HL-60 (cell line): ENCODE data around the gene MED16.
"Not testable (repeated sequence)": the region's sequence is repeated elsewhere in the genome, so short reads cannot be mapped to it uniquely, and the experiment has no call there.

Experiments used
- DNase-seq, 2 experiments: peaks; one replicate each; pipeline ENCODE4 v3.0.0-alpha.2; 2010 to 2020; ENCODE audit warnings: low read depth in 1 of 2, low spot score in 1 of 2
- H3K27ac ChIP-seq: fragments of 250-450 bp; sonication (Bioruptor Pico); replicated peaks from 2 replicates; pipeline ENCODE4 v1.5.1; 2020; ENCODE audit warnings: mild to moderate bottlenecking, moderate library complexity
- H3K27me3 ChIP-seq: fragments of 250-450 bp; sonication (Bioruptor Pico); 2 replicates; pipeline ENCODE4 v1.5.1; 2021; ENCODE audit warnings: mild to moderate bottlenecking, moderate library complexity; ENCODE audit not compliant: insufficient read depth, poor library complexity, severe bottlenecking
- H3K4me3 ChIP-seq: replicated peaks from 2 replicates; pipeline ENCODE4 v1.5.1; 2011; ENCODE audit warnings: mild to moderate bottlenecking, control low read depth, low read length; ENCODE audit not compliant: insufficient read depth
- POLR2AphosphoS5 ChIP-seq: IDR thresholded peaks from 2 replicates; pipeline ENCODE4 v1.6.1; 2012; ENCODE audit warnings: low read depth
- TF ChIP-seq, protein P1 (sequence below): IDR thresholded peaks from 2 replicates; pipeline ENCODE4 v1.6.1; 2012; ENCODE audit warnings: low read depth; ENCODE audit not compliant: insufficient replicate concordance

The MED16 gene

DNA sequence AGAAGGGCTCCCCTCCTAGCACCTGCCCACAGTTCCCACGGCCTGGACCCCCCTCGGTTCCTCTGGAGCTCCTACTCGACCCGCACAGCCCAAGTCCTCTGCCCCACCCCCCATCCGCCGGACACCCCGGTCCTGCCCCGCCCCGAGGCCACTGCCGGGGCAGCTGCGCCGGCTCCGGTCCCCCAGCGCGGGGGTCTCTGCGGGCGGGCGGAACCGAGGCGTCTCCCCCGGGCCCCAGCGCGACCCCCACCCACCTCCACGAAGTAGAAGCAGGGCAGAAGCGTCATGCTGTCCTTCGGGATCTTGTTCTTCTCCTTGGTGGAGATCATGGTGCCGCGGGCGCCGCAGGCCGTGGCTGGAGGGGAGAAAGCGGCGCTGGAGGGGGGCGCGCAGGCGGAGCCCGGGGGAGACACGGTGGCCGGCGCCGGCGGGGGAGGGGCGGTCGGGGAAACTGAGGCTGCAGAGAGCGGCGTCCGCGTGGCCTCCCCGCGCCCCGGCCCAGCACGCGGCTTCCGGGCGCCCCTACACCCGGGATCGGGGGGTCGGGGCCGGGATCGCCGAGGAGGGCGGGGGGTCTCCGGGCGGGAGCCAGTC is 71.7 kb downstream of the MED16 start:
- Histone ChIP-seq H3K27me3 (no peaks in the 10 kb centered on the region), H3K27ac (peak overlapping the region; percentile 98), H3K4me3 (peak overlapping the region; percentile 55)
- TF ChIP-seq, protein P1, sequence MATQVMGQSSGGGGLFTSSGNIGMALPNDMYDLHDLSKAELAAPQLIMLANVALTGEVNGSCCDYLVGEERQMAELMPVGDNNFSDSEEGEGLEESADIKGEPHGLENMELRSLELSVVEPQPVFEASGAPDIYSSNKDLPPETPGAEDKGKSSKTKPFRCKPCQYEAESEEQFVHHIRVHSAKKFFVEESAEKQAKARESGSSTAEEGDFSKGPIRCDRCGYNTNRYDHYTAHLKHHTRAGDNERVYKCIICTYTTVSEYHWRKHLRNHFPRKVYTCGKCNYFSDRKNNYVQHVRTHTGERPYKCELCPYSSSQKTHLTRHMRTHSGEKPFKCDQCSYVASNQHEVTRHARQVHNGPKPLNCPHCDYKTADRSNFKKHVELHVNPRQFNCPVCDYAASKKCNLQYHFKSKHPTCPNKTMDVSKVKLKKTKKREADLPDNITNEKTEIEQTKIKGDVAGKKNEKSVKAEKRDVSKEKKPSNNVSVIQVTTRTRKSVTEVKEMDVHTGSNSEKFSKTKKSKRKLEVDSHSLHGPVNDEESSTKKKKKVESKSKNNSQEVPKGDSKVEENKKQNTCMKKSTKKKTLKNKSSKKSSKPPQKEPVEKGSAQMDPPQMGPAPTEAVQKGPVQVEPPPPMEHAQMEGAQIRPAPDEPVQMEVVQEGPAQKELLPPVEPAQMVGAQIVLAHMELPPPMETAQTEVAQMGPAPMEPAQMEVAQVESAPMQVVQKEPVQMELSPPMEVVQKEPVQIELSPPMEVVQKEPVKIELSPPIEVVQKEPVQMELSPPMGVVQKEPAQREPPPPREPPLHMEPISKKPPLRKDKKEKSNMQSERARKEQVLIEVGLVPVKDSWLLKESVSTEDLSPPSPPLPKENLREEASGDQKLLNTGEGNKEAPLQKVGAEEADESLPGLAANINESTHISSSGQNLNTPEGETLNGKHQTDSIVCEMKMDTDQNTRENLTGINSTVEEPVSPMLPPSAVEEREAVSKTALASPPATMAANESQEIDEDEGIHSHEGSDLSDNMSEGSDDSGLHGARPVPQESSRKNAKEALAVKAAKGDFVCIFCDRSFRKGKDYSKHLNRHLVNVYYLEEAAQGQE = peak; percentile 15
- no peak for TF ChIP-seq POLR2AphosphoS5
- DNase-seq = peak in 1 of 2 experiments; percentile 84

DNA sequence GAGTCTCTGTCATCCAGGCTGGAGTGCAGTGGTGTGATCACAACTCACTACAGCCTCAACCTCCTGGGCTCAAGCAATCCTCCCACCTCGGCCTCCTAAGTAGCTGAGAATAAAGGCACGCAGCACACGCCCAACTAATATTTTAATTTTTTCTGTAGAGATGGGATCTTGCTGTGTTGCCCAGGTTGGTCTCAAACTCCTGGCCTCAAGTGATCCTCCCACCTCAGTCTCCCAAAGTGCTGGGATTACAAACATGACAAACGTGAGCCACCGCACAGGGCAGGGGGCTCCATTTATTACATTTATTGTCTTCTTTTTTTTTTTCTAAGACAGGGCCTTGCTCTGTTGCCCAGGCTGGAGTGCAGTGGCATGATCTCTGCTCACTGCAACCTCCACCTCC is 72.8 kb downstream of the MED16 start:
- H3K27me3 ChIP-seq, DNase-seq: not testable (repeated sequence)
- Histone ChIP-seq H3K4me3 (peak overlapping the region; percentile 55), H3K27ac (peak overlapping the region; percentile 98)
